ENCODE measurements around the gene AFF3.

The AFF3 gene

GRCh38 chr2:99854236-99854852, 288.0 kb downstream of the AFF3 start:
- peak in 1 of 14 donors; percentile 72 for DNase-seq

- peak in 1 of 14 donors; percentile 27 for DNase-seq
Observed at GRCh38 chr2:99852956-99853355, 289.4 kb downstream of the AFF3 start.

- peak in 1 of 14 donors; percentile 60 for DNase-seq
Observed at GRCh38 chr2:99852376-99852934, 289.9 kb downstream of the AFF3 start.

DNA sequence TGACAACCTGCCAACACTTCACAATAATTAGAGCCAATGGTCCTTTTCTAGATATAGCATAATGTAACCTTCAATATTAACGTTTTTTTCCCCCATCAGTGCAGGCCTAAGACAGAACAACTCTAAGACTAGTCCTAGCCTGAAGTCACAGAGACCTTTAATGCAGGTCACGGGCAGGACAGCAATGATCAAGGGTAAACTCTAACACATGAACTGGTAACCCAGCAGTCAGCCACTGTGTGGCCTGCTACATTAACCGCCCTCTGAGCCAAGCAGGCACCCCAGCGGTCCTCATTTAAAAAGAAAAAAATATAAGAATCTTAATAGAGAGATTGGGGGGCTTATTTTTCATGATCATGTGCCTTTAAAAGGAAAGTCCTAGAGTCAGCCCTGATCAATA, 290.6 kb downstream of the AFF3 start:
- DNase-seq: no peak

- DNase-seq: no peak
Observed at GRCh38 chr2:99851089-99851488, 291.3 kb downstream of the AFF3 start.

GRCh38 chr2:99850084-99850710, 292.2 kb downstream of the AFF3 start:
- DNase-seq: no peak

DNA sequence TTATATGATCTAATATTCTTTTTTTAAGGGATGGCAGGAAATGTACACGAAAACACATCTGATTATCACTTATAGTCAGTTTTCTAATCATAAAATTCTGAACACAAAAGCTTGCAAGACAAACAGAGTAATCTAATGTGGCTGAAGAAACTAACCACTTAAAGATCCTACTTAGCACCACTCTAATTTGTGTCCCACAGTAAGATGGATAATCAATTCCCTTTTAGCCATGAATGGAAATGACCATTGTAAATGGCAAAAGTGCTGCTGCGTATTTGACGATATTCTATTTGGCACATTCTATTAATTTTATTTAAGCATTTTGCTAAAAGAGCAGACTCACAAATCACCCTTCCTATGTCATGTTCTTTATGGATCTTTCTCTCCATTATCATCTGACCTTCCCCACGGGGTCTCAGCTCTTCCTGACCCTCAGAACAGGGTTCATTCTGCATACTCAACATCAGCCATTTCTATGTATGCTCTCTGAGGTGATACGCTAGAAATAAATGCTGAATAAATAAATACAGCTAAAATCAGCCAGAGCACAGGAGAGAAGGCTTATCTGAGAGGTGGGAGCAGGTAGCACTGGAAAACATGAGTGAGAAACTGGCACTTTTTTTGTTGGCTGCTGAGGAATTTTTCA, 295.8 kb downstream of the AFF3 start:
- no peak for DNase-seq

DNA sequence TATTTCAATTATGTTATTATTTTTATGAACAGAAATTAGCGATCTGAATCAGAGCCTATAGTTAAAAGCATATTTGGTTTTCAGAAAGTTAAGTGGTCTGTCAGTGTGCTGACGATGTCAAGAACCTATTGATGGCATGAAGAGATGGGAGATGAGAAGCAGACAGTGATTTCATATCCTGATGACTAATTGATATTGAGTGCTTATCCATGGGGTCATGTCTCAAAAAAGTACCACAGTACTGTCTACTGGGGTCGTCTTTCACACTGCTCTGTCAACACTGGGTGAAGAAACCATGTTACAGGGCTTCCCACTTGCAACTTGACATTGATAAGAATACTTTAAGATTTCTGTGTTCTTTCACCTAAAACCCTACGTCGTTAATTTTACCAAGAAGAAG, 297.1 kb downstream of the AFF3 start:
- DNase-seq: no peak

DNA sequence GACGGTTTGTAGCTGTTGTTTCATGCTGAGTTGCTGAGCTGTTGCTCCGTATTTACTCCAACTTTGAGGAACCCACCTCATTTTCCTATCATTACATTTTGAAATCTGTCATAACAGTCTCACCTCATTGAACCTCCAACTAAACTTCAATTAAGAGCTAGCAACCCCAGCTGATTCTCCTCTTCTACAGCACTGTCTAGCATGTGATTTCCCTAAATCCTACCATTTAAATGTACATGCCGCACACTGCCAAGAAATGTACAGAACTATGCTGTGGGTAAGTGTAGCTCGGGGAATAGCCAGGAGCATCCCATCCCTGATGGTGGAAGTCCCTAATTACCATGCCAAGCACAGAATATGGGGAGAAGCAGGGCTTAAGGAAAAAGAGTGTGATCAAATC, 299.9 kb downstream of the AFF3 start:
- no peak for DNase-seq

DNA sequence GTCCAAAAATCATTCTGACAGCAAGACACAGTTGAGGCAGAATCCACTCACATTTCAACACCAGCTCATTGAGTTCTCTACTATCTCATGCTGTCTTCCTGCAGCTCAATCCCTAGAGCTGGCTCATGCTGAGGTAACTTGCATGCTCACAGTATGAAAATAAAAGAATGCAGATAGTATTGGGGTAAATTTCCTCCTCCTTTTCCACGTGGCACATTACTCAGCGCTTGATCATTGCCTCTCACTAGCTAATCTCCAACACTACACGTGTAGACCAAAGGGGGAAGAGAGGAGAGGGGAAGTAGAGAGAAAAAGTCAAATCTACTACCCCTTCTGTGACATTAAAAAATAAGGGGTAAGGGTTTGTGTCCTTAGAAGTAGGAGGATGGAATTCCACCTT, 300.6 kb downstream of the AFF3 start:
- DNase-seq: no peak

DNA sequence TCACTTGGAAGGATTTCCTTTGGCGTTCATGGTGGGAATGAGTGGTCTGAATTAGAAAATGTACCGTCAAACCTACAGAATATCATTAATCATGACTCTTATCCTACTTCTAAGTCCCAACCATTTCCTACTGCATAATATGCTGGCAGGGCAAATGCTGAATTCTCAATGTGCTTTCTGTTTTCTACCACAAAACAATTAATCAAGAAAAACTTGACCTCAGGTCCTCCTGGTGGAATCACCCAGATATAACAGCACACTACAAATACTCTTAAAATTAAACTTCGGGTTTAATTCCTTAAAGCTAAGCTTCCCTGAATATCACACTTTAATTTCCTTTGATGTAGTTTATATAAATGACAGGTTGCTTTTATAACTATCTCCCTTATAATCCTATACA, 301.6 kb downstream of the AFF3 start:
- no peak for DNase-seq

- no peak for DNase-seq
Observed at GRCh38 chr2:99836690-99837605, 305.4 kb downstream of the AFF3 start.

- no peak for DNase-seq
Observed at GRCh38 chr2:99834426-99834825, 308.0 kb downstream of the AFF3 start.

DNA sequence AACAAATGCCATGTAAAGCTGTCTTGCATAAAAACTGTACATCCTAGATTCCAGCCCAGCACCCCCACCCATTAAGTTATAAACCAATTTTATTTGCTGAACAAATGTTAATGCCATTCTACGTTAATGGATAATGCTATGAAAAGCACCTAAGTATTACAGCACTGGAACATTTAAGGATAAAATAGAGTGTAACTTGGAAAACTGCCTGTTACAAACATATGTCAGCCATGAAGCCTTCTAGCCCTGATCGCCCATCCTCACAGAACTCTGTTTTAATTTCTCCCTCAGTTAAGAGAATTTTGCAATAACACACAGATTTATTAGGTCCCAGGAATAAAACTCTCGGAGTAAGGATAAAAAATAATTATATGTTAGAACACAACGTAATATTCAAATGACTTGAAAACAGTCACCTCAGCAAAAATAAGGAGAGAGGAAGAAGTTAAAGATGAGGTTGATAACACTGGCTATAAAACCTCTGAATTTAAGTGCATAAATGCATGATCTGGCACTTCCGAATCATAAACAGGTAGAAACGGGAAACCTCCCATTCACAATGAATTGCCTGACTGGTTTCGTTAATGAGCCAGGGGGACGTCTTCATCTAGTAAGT, 308.7 kb downstream of the AFF3 start:
- DNase-seq: no peak

DNA sequence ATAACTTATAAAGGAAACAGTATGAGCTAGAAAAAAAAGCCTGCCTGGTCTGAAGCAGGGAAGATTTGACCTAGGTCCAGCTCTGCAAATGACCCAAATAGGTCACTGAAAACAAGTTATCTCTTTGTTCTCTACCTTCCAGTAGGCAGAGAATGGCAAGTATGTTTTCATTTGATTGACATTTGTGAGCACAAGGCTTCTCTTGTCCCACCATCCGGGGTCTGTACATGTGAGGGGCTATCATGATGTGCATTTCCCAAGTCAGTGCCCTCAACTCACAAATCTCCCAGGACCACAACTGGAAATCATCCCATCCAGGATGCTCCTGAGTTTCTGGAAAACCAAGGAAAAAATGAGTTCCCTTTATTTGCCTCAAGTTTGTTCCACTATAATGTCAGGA, 309.5 kb downstream of the AFF3 start:
- no peak for DNase-seq

DNA sequence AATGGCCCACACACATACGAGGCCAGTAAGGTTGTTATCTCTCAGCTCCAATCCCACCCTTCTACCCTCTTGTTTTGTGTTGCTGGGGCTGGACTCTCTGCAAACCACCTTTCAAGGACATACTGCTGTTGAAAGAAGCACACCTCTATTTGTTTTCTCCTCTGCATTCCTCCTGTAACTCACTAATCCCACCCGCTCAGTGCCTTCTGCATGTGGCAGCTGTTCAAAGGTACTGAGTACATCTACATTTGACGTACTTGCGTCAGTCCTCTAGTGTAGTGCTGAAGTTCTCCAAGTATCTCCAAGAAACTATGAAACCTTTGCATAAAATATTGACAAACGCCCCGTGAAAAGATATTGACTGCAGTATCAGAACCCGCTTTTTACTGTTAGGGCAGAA, 310.6 kb downstream of the AFF3 start:
- DNase-seq: no peak

GRCh38 chr2:99827296-99827999, 314.9 kb downstream of the AFF3 start:
- DNase-seq: peak in 4 of 14 donors; percentile 5 to 38 (median 19)

DNA sequence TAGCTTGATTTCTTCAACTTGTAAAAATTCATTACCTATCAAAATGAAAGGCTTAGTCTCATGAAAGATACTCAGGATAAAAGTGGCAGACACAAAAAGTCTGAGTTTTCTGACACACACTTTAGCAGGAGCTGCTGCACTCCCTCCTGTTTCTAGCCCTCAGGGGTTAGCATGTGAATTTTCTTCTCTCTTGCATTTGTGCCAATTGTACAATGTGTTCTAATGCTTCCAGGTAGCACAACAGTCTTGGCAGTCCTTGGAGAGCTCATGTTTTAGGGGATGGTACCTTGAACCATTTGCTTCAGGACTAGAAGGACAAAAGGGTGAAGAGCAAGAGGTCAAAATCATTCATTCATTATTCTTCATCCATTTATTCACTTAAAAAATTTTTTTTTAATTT, 316.8 kb downstream of the AFF3 start:
- peak in 1 of 14 donors; percentile 49 for DNase-seq

DNA sequence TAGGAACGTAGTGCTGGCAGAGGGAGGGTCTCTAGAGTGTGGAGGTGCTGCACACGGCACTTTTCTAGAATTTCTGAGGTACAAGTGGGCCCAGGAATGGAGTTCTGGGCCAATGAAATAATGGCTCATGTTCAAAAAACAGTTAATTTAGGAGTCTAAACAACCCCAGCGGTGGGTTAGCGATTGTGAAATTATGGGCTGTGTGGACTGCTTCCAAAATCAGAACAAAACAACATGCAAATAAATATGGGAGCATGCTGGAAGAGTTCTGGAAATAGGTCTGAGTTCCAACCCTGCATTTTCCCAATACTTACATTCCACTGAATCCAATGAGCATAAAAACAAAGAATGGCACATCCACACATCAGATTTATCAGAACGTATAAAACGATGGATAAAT, 317.6 kb downstream of the AFF3 start:
- no peak for DNase-seq

- DNase-seq: no peak
Observed at GRCh38 chr2:99822474-99823207, 319.7 kb downstream of the AFF3 start.

DNA sequence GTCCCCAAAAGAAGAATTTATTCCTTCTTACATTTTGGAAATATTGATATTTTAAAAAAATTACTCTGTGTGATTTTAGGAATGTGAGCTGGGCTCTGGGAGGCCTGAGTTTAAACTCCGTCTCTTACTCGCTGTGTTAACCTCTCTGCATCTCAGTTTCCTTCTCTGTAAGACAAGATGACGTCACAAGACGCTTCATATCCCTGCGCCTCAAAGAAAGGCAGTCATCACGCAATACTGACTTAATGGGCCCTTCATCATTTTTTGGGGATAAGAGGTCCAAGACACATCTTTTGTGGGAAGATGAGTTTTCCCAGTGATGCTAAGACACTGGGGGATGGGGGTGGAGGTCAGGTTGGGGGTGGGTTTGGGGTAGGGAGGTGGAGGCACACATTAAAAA, 320.4 kb downstream of the AFF3 start:
- no peak for DNase-seq
